Spleen (tissue), 7 donors: ENCODE measurements around the gene APOL6.

ENCODE experiments used
- CTCF ChIP-seq, 11 experiments: fragments of 200-600 bp in 7 of 11; fragments of 450-650 bp in 4 of 11; sonication (generic) in 4 of 11; IDR thresholded peaks in 8 of 11; conservative IDR thresholded peaks in 3 of 11; 1 replicate in 7 of 11; 2 replicates in 4 of 11; pipeline versions ENCODE4 v1.4.0 to v1.8.0; 2016 to 2021; ENCODE audit warnings: antibody characterized with exemption in 11 of 11, inconsistent platforms in 4 of 11, mild to moderate bottlenecking in 1 of 11
- POLR2A ChIP-seq, 3 donors: fragments of 450-650 bp; IDR thresholded peaks; one replicate each; pipeline ENCODE4 v1.5.1; 2017; ENCODE audit warnings: antibody characterized with exemption in 3 of 3, mild to moderate bottlenecking in 1 of 3
- POLR2AphosphoS5 ChIP-seq, 3 donors: sonication (generic); formaldehyde crosslinking; IDR thresholded peaks; one replicate each; pipeline ENCODE4 v1.5.1; 2017; ENCODE audit warnings: antibody characterized with exemption in 3 of 3
- donor health status: DM: no; HTN: no; CAD: no; lungs with moderate emphysema.
- donor health status: DM: no; HTN: no; CAD: no.
- donor health status: DM: no; HTN: no; CAD: no.

- TF ChIP-seq CTCF (IDR thresholded peaks at IDR 0.05 in 8 of 11, conservative IDR thresholded peaks at IDR 0.05 in 3 of 11), result no peak
- TF ChIP-seq POLR2AphosphoS5 (IDR thresholded peaks at IDR 0.05), result no peak
- no peak for TF ChIP-seq POLR2A (IDR thresholded peaks at IDR 0.05)
Measured at GRCh38 chr22:35599364-35599763, 48.9 kb upstream of the APOL6 start.
